ENCODE measurements around the gene GPR55. TPM values are rescaled to one million over a fixed set of nuclear protein-coding genes. Genes with fewer than 3 reads are reported as not detected.

Gene GPR55
- total RNA-seq, 1 experiment from 2014 or later: 0.19 TPM

DNA sequence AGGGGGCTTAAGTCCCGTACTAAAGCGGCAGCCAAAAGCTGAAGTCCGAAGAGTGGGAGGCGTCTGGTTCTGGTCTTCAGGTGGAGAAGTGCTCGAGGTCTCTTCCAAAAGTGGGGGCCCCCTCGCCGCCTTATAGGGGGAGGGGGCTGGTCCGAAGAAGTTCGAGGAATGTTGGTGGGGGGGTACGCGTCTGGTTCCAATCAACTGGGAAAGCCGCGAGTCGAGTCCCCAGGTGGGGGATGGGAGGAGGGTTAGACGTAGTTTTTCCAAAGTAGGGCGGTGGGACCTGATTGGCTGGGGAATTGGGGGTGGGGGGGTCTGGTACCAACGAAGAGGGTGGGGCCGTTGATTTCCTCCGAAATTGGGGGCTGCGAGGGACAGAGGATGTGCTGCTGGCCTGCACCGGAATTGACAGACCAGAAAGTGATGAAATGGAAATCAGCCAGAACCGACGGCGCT lies 59.7 kb downstream of the GPR55 start:
- no peaks in the 10 kb centered on the region for H3K27me3 ChIP-seq (replicated peaks; ENCODE audit: insufficient read depth, low read depth, low read length, poor library complexity)
- peaks cover 50% of the 10 kb centered on the region for H3K4me1 ChIP-seq (ENCODE audit: insufficient read depth, low read length, poor library complexity, severe bottlenecking)
- no peaks in the 10 kb centered on the region for H3K36me3 ChIP-seq (ENCODE audit: insufficient read depth, low read length, poor library complexity, severe bottlenecking)
- peak overlapping the region; percentile 99 for H3K4me3 ChIP-seq (ENCODE audit: low read depth, low read length, poor library complexity, severe bottlenecking)
- H3K9me3 ChIP-seq (ENCODE audit: low read depth, low read length, poor library complexity, severe bottlenecking): no peaks in the 10 kb centered on the region
- peak overlapping the region; percentile 88 for H3K27ac ChIP-seq (ENCODE audit: low read depth, low read length, poor library complexity, severe bottlenecking)
- TF ChIP-seq, protein P1, sequence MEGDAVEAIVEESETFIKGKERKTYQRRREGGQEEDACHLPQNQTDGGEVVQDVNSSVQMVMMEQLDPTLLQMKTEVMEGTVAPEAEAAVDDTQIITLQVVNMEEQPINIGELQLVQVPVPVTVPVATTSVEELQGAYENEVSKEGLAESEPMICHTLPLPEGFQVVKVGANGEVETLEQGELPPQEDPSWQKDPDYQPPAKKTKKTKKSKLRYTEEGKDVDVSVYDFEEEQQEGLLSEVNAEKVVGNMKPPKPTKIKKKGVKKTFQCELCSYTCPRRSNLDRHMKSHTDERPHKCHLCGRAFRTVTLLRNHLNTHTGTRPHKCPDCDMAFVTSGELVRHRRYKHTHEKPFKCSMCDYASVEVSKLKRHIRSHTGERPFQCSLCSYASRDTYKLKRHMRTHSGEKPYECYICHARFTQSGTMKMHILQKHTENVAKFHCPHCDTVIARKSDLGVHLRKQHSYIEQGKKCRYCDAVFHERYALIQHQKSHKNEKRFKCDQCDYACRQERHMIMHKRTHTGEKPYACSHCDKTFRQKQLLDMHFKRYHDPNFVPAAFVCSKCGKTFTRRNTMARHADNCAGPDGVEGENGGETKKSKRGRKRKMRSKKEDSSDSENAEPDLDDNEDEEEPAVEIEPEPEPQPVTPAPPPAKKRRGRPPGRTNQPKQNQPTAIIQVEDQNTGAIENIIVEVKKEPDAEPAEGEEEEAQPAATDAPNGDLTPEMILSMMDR (conservative IDR thresholded peaks at IDR 0.05; ENCODE audit: low read depth, low read length): no peak
- TF ChIP-seq EZH2 (IDR thresholded peaks at IDR 0.05; ENCODE audit: borderline replicate concordance, low read depth, low read length, poor library complexity, severe bottlenecking): no peak
- intact Hi-C loops (cut with micrococcal nuclease; ENCODE audit: unreplicated experiment): no loop called here
- ChIA-PET POLR2A (ENCODE audit: low non-redundant PET) (interaction anchor here (0.6 kb wide), 1 partner anchor 193 kb away, joined by 5 read pairs; no protein-coding TSS in a partner anchor), CTCF (interaction anchor here (0.6 to 1.0 kb wide), 3 partner anchors 41 to 122 kb away, joined by 3 to 5 read pairs (median 4); no protein-coding TSS in a partner anchor)
- DNase-seq (ENCODE audit: low spot score): peak; percentile 57
- BruUV-seq (replicated peaks): no TSS peak

DNA sequence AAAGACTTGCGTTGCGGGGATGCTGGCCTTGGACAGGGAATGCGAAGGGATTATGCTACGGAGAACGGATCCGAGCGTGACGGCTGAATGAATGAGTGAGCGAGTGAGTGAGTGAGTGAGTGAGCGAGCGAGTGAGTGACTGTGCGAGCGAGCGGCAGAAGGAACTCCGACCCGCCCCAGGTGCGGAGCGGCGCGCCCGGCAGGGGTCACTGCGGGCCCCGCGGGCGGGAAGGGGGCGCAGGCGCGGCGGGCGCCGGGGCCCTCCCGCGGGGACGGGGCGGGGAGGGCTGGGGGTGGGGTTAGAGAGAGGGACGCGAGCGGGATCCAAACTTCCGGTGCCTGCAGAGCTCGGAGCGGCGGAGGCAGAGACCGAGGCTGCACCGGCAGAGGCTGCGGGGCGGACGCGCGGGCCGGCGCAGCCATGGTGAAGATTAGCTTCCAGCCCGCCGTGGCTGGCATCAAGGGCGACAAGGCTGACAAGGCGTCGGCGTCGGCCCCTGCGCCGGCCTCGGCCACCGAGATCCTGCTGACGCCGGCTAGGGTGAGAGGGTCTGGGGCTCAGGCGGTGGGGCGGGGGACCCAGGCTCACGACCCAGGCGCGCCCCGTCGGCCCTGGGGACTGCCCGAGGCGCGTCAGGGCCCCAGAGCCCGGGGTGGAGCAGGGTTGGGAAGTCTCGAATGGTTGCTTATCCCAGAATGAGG lies 60.3 kb downstream of the GPR55 start, which contains the start of gene ITM2C:
ITM2C (plus strand) TSS at position 338 of the 702 bp plus-strand sequence; CDS start at position 422, 84 bp downstream.
- Histone ChIP-seq H3K27me3 (replicated peaks; ENCODE audit: insufficient read depth, low read depth, low read length, poor library complexity) (no peaks in the 10 kb centered on the region), H3K4me3 (ENCODE audit: low read depth, low read length, poor library complexity, severe bottlenecking) (peak within 1 kb of the TSS; percentile 99), H3K36me3 (ENCODE audit: insufficient read depth, low read length, poor library complexity, severe bottlenecking) (no peaks in the 10 kb centered on the region), H3K4me1 (ENCODE audit: insufficient read depth, low read length, poor library complexity, severe bottlenecking) (peaks cover 44% of the 10 kb centered on the region), H3K27ac (ENCODE audit: low read depth, low read length, poor library complexity, severe bottlenecking) (peak within 1 kb of the TSS; percentile 88), H3K9me3 (ENCODE audit: low read depth, low read length, poor library complexity, severe bottlenecking) (no peaks in the 10 kb centered on the region)
- peak; percentile 84 for DNase-seq (ENCODE audit: low spot score)
- intact Hi-C loops (cut with micrococcal nuclease; ENCODE audit: unreplicated experiment): no loop called here
- TF ChIP-seq, protein P1 (conservative IDR thresholded peaks at IDR 0.05; ENCODE audit: low read depth, low read length): peak; percentile 48
- TF ChIP-seq EZH2 (IDR thresholded peaks at IDR 0.05; ENCODE audit: borderline replicate concordance, low read depth, low read length, poor library complexity, severe bottlenecking): no peak
- ChIA-PET POLR2A (ENCODE audit: low non-redundant PET) (interaction anchor here (0.6 kb wide), 1 partner anchor 194 kb away, joined by 5 read pairs; no protein-coding TSS in a partner anchor), CTCF (interaction anchor here (0.6 to 1.0 kb wide), 3 partner anchors 41 to 123 kb away, joined by 3 to 5 read pairs (median 4); no protein-coding TSS in a partner anchor)
- no TSS peak for BruUV-seq (replicated peaks)

- no peaks in the 10 kb centered on the region for H3K9me3 ChIP-seq (ENCODE audit: low read depth, low read length, poor library complexity, severe bottlenecking)
- no peak overlapping the region for H3K27ac ChIP-seq (ENCODE audit: low read depth, low read length, poor library complexity, severe bottlenecking)
- H3K36me3 ChIP-seq (ENCODE audit: insufficient read depth, low read length, poor library complexity, severe bottlenecking): no peaks in the 10 kb centered on the region
- DNase-seq (ENCODE audit: low spot score): no peak
- H3K27me3 ChIP-seq (replicated peaks; ENCODE audit: insufficient read depth, low read depth, low read length, poor library complexity): peaks cover 2% of the 10 kb centered on the region
- intact Hi-C loops (cut with micrococcal nuclease; ENCODE audit: unreplicated experiment): no loop called here
- no peak for TF ChIP-seq EZH2 (IDR thresholded peaks at IDR 0.05; ENCODE audit: borderline replicate concordance, low read depth, low read length, poor library complexity, severe bottlenecking)
- TF ChIP-seq, protein P1 (conservative IDR thresholded peaks at IDR 0.05; ENCODE audit: low read depth, low read length): no peak
- no TSS peak for BruUV-seq (replicated peaks)
- CTCF ChIA-PET: interaction anchor here (0.9 to 1.0 kb wide), 2 partner anchors 40 to 123 kb away, joined by 3 to 4 read pairs; no protein-coding TSS in a partner anchor
- POLR2A ChIA-PET (ENCODE audit: low non-redundant PET): no interaction called here
- H3K4me3 ChIP-seq (ENCODE audit: low read depth, low read length, poor library complexity, severe bottlenecking): peak overlapping the region; percentile 99
- peaks cover 38% of the 10 kb centered on the region for H3K4me1 ChIP-seq (ENCODE audit: insufficient read depth, low read length, poor library complexity, severe bottlenecking)
These were observed 60.9 kb downstream of the GPR55 start for GRCh38 chr2:230864122-230864604.

All from A673 (cell line).